ENCODE measurements around the gene CCZ1B.
"Not testable (repeated sequence)": the region's sequence is repeated elsewhere in the genome, so short reads cannot be mapped to it uniquely, and the experiment has no call there.

- TF ChIP-seq, protein P1, sequence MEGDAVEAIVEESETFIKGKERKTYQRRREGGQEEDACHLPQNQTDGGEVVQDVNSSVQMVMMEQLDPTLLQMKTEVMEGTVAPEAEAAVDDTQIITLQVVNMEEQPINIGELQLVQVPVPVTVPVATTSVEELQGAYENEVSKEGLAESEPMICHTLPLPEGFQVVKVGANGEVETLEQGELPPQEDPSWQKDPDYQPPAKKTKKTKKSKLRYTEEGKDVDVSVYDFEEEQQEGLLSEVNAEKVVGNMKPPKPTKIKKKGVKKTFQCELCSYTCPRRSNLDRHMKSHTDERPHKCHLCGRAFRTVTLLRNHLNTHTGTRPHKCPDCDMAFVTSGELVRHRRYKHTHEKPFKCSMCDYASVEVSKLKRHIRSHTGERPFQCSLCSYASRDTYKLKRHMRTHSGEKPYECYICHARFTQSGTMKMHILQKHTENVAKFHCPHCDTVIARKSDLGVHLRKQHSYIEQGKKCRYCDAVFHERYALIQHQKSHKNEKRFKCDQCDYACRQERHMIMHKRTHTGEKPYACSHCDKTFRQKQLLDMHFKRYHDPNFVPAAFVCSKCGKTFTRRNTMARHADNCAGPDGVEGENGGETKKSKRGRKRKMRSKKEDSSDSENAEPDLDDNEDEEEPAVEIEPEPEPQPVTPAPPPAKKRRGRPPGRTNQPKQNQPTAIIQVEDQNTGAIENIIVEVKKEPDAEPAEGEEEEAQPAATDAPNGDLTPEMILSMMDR (IDR thresholded peaks at IDR 0.05): not testable (repeated sequence)
- TF ChIP-seq, protein P2, sequence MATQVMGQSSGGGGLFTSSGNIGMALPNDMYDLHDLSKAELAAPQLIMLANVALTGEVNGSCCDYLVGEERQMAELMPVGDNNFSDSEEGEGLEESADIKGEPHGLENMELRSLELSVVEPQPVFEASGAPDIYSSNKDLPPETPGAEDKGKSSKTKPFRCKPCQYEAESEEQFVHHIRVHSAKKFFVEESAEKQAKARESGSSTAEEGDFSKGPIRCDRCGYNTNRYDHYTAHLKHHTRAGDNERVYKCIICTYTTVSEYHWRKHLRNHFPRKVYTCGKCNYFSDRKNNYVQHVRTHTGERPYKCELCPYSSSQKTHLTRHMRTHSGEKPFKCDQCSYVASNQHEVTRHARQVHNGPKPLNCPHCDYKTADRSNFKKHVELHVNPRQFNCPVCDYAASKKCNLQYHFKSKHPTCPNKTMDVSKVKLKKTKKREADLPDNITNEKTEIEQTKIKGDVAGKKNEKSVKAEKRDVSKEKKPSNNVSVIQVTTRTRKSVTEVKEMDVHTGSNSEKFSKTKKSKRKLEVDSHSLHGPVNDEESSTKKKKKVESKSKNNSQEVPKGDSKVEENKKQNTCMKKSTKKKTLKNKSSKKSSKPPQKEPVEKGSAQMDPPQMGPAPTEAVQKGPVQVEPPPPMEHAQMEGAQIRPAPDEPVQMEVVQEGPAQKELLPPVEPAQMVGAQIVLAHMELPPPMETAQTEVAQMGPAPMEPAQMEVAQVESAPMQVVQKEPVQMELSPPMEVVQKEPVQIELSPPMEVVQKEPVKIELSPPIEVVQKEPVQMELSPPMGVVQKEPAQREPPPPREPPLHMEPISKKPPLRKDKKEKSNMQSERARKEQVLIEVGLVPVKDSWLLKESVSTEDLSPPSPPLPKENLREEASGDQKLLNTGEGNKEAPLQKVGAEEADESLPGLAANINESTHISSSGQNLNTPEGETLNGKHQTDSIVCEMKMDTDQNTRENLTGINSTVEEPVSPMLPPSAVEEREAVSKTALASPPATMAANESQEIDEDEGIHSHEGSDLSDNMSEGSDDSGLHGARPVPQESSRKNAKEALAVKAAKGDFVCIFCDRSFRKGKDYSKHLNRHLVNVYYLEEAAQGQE (IDR thresholded peaks at IDR 0.05): not testable (repeated sequence)
- TF ChIP-seq RFX5 (IDR thresholded peaks at IDR 0.05); KDM5A (IDR thresholded peaks at IDR 0.05); NR3C1 (IDR thresholded peaks at IDR 0.05); EP300 (IDR thresholded peaks at IDR 0.05); HOXB5 (CRISPR knock-in tag; IDR thresholded peaks at IDR 0.05); PHF8 (IDR thresholded peaks at IDR 0.05; ENCODE audit: borderline replicate concordance, low read depth); POLR2A (IDR thresholded peaks at IDR 0.05; ENCODE audit: low read length); JUN (IDR thresholded peaks at IDR 0.05); HDAC2 (IDR thresholded peaks at IDR 0.05); ESRRA (IDR thresholded peaks at IDR 0.05; ENCODE audit: borderline replicate concordance, low read length); MYC (IDR thresholded peaks at IDR 0.05; ENCODE audit: borderline replicate concordance, low read length): not testable (repeated sequence)
These were observed 28.0 kb downstream of the CCZ1B start for GRCh38 chr7:6798047-6798446.
